HepG2 (cell line): Measurements from ENCODE around the gene CYP2A6. TPM values are rescaled to one million over a fixed set of nuclear protein-coding genes. Genes with fewer than 3 reads are reported as not detected.
"Not testable (repeated sequence)": the region's sequence is repeated elsewhere in the genome, so short reads cannot be mapped to it uniquely, and the experiment has no call there.

ENCODE experiments used
- ATAC-seq: fragments of 200-7000 bp; cut with Tn5 transposase; 3 replicates; pipeline ENCODE4 v1.9.1; 2020; ENCODE audit warnings: mild to moderate bottlenecking, moderate library complexity
- BruUV-seq: library from RNA; stranded (reverse); fragments of 400-500 nt; replicated peaks from 2 replicates; lab custom pipeline; 2021; lab: Mats Ljungman, UMichigan
- CTCF ChIA-PET: fragments of 300-600 bp; formaldehyde crosslinking; extraction: SDS; loops from one replicate; lab custom pipeline; 2021; ENCODE audit warnings: low total read pairs, inconsistent platforms, low intra/inter-chr PET ratio; lab: Yijun Ruan, JAX
- POLR2A ChIA-PET: fragments of 350-600 bp; sonication (Branson Sonifier 250); formaldehyde crosslinking; loops from one replicate; lab custom pipeline; 2020; ENCODE audit warnings: antibody characterized with exemption, inconsistent platforms; lab: Yijun Ruan, JAX
- DNase-seq: peaks from one replicate; pipeline ENCODE4 v3.0.0-alpha.2; 2015; ENCODE audit warnings: low spot score
- FAIRE-seq: peaks from 3 replicates; lab custom pipeline; 2011; peaks lifted over from hg19 to GRCh38; lab: Jason Lieb, UNC
- H2AFZ ChIP-seq: one replicate; pipeline ENCODE4 v1.6.1; 2011; ENCODE audit warnings: low read length, inconsistent platforms
- H3K27ac ChIP-seq: fragments of 300-600 bp; 3 replicates; pipeline ENCODE4 v1.8.0; 2011; ENCODE audit warnings: mixed run types, mild to moderate bottlenecking, mixed read lengths, low read length, inconsistent platforms; ENCODE audit not compliant: insufficient read depth; ENCODE audit errors: extremely low read length
- H3K27me3 ChIP-seq, 2 experiments: fragments of 200-600 bp in 1 of 2; 2 replicates in 1 of 2; 3 replicates in 1 of 2; pipeline versions ENCODE4 v1.6.0 to v1.8.0; 2011; ENCODE audit warnings: low read length in 2 of 2, mild to moderate bottlenecking in 2 of 2, moderate library complexity in 2 of 2, inconsistent platforms in 1 of 2; ENCODE audit not compliant: insufficient read depth in 2 of 2, control insufficient read depth in 1 of 2
- H3K36me3 ChIP-seq, 2 experiments: fragments of 200-600 bp in 1 of 2; replicated peaks in 1 of 2; 2 replicates in 1 of 2; 3 replicates in 1 of 2; pipeline versions ENCODE4 v1.5.1 to v1.8.0; 2011; ENCODE audit warnings: low read length in 2 of 2, inconsistent platforms in 1 of 2; ENCODE audit not compliant: insufficient read depth in 2 of 2, control insufficient read depth in 1 of 2
- H3K4me1 ChIP-seq: 2 replicates; pipeline ENCODE4 v1.5.1; 2012; ENCODE audit warnings: low read length, inconsistent platforms; ENCODE audit not compliant: insufficient read depth
- H3K4me2 ChIP-seq: 2 replicates; pipeline ENCODE4 v1.6.0; 2011; ENCODE audit warnings: low read depth, low read length, inconsistent platforms
- H3K4me3 ChIP-seq, 3 experiments: fragments of 200-600 bp in 1 of 3; sonication (generic), shearing (Covaris generic) in 1 of 3; replicated peaks in 1 of 3; 2 replicates each; pipeline ENCODE4 v1.5.1; 2011 to 2016; ENCODE audit warnings: low read length in 3 of 3, inconsistent platforms in 2 of 3, low read depth in 2 of 3, mild to moderate bottlenecking in 2 of 3, control low read depth in 1 of 3, mixed read lengths in 1 of 3; ENCODE audit not compliant: insufficient read depth in 1 of 3
- H3K79me2 ChIP-seq: one replicate; pipeline ENCODE4 v1.6.1; 2011; ENCODE audit warnings: low read length, inconsistent platforms; ENCODE audit not compliant: insufficient read depth
- H3K9ac ChIP-seq: 2 replicates; pipeline ENCODE4 v1.6.0; 2011; ENCODE audit warnings: mild to moderate bottlenecking, low read depth, low read length, inconsistent platforms; ENCODE audit not compliant: insufficient read depth
- H3K9me3 ChIP-seq: 2 replicates; pipeline ENCODE4 v1.5.1; 2012; ENCODE audit warnings: mild to moderate bottlenecking, low read length
- H4K20me1 ChIP-seq: 2 replicates; pipeline ENCODE4 v1.6.0; 2011; ENCODE audit warnings: inconsistent platforms, mild to moderate bottlenecking, low read length, moderate library complexity; ENCODE audit not compliant: insufficient read depth
- GLI4 ChIP-seq: sonication (generic); formaldehyde crosslinking; IDR thresholded peaks from 2 replicates; pipeline ENCODE4 v1.5.1; 2020; ENCODE audit warnings: missing genetic modification reagents, mild to moderate bottlenecking, moderate library complexity, borderline replicate concordance
- ZBTB2 ChIP-seq: sonication (generic); formaldehyde crosslinking; IDR thresholded peaks from 2 replicates; pipeline ENCODE4 v1.8.0; 2022; ENCODE audit warnings: low read depth, missing genetic modification reagents
- WGBS: methylation state at CpG from one replicate; pipeline ENCODE4 v1.1.6; 2017; ENCODE audit warnings: low lambda C conversion rate; 5-methylcytosine and 5-hydroxymethylcytosine counted together
- in situ Hi-C: cut with HindIII; loops from 2 replicates; pipeline ENCODE4 v1.10.0; 2017; ENCODE audit warnings: low pct_unique_long_range_greater_than_20kb; ENCODE audit not compliant: extremely low pct_ligation_motif_present
- intact Hi-C: fragments of 100-400 bp; cut with micrococcal nuclease; formaldehyde crosslinking; loops from one replicate; pipeline ENCODE4 v1.10.0; 2022; ENCODE audit not compliant: unreplicated experiment
- polyA plus RNA-seq, 8 experiments: library from polyadenylated mRNA; depleted of rRNA in 3 of 8; stranded (reverse) in 7 of 8; unstranded in 1 of 8; fragments of >200 nt; fragmentation: Illumina TruSeq in 4 of 8; extraction: Trizol in 4 of 8; gene quantifications; 2 replicates each; pipeline versions ENCODE4 v1.2.1 to v1.2.3, GENCODE V29; 2011 to 2016; ENCODE audit warnings: low read depth in 4 of 8, missing spikeins in 1 of 8, mixed read lengths in 1 of 8; ENCODE audit not compliant: insufficient read depth in 1 of 8
- total RNA-seq, 5 experiments: library from RNA; depleted of rRNA; stranded (reverse); fragments of >200 nt; fragmentation: Illumina TruSeq; extraction: Trizol; gene quantifications; 2 replicates each; pipeline ENCODE4 v1.2.3, GENCODE V29; 2016; ENCODE audit warnings: low read depth in 1 of 5

Gene CYP2A6
- total and polyA plus RNA-seq, 2 of the 13 experiments (the other 11 are each of a cell fraction or from before 2014, with no cell fraction given) = not detected

- TF ChIP-seq ZBTB2 (no peak), GLI4 (no peak)
Measured at GRCh38 chr19:40811478-40812341, 38.5 kb downstream of the CYP2A6 start (continued).

GRCh38 chr19:40810649-40811408 is 39.4 kb downstream of the CYP2A6 start:
- WGBS = 96% methylated on average over 34 of the region's 65 CpGs
- H2AFZ ChIP-seq, H3K9me3 ChIP-seq, H4K20me1 ChIP-seq, H3K27me3 ChIP-seq, POLR2A ChIA-PET, H3K27ac ChIP-seq, H3K9ac ChIP-seq, H3K4me3 ChIP-seq, H3K4me1 ChIP-seq, FAIRE-seq, intact Hi-C loops, DNase-seq, CTCF ChIA-PET, H3K79me2 ChIP-seq, H3K4me2 ChIP-seq, BruUV-seq, ATAC-seq: not testable (repeated sequence)
- peaks cover 12 to 20% of the 10 kb centered on the region in 2 experiments; a peak in 4 of 5 replicates for H3K36me3 ChIP-seq
- in situ Hi-C loops = loop anchor here (10.0 kb wide), 1 partner anchor 324 kb away; no protein-coding TSS in a partner anchor
